WTC11 (cell line): ENCODE results near the gene FANCC. TPM values are rescaled to one million over a fixed set of nuclear protein-coding genes. Genes with fewer than 3 reads are reported as not detected.
A peak's percentile ranks its signal among the peaks of the same experiment; 100 is the strongest.

ENCODE experiments used
- ATAC-seq: fragments of 200-7000 bp; cut with Tn5 transposase; 2 replicates; pipeline ENCODE4 v1.10.0; 2021; ENCODE audit warnings: mild to moderate bottlenecking, moderate library complexity
- CTCF ChIA-PET: fragments of 300-600 bp; sonication (Branson Sonifier 250); formaldehyde crosslinking; loops from one replicate; lab custom pipeline; 2021; ENCODE audit warnings: antibody characterized with exemption; lab: Charles Lee
- POLR2A ChIA-PET: fragments of 350-600 bp; sonication (Branson Sonifier 250); formaldehyde crosslinking; loops from one replicate; lab custom pipeline; 2021; ENCODE audit warnings: antibody characterized with exemption; lab: Charles Lee
- DNase-seq: peaks from one replicate; pipeline ENCODE4 v3.0.0; 2021; ENCODE audit warnings: low spot score
- H3K27ac Mint-ChIP-seq: 2 replicates; pipeline ENCODE4 v1.8.0; 2021; ENCODE audit warnings: mixed read lengths
- H3K27me3 Mint-ChIP-seq: 2 replicates; pipeline ENCODE4 v1.8.0; 2021; ENCODE audit warnings: low read depth, mild to moderate bottlenecking, moderate library complexity, mixed read lengths
- H3K36me3 Mint-ChIP-seq: 2 replicates; pipeline ENCODE4 v1.8.0; 2021; ENCODE audit warnings: mixed read lengths
- H3K4me1 Mint-ChIP-seq: 2 replicates; pipeline ENCODE4 v1.8.0; 2022; ENCODE audit warnings: mixed read lengths
- H3K4me3 Mint-ChIP-seq: 2 replicates; pipeline ENCODE4 v1.8.0; 2021; ENCODE audit warnings: mild to moderate bottlenecking, moderate library complexity, mixed read lengths
- H3K9me3 Mint-ChIP-seq: 2 replicates; pipeline ENCODE4 v1.8.0; 2021; ENCODE audit warnings: mixed read lengths
- ATF2 ChIP-seq: sonication (generic); formaldehyde crosslinking; IDR thresholded peaks from 2 replicates; pipeline ENCODE4 v1.8.1; 2022; ENCODE audit warnings: low read depth, missing genetic modification reagents, borderline replicate concordance
- ATF3 ChIP-seq: sonication (generic); formaldehyde crosslinking; conservative IDR thresholded peaks from 2 replicates; pipeline ENCODE4 v1.8.1; 2022; ENCODE audit warnings: mild to moderate bottlenecking, missing genetic modification reagents
- CREB1 ChIP-seq: sonication (generic); formaldehyde crosslinking; IDR thresholded peaks from 2 replicates; pipeline ENCODE4 v1.8.0; 2023; ENCODE audit warnings: mild to moderate bottlenecking, missing genetic modification reagents
- CTCF ChIP-seq: fragments of 200-600 bp; IDR thresholded peaks from 2 replicates; pipeline ENCODE4 v1.8.0; 2022; ENCODE audit warnings: antibody characterized with exemption
- ETV6 ChIP-seq: sonication (generic); formaldehyde crosslinking; IDR thresholded peaks from 2 replicates; pipeline ENCODE4 v1.8.1; 2022; ENCODE audit warnings: mild to moderate bottlenecking, missing genetic modification reagents
- FOXK1 ChIP-seq: sonication (generic); formaldehyde crosslinking; IDR thresholded peaks from 2 replicates; pipeline ENCODE4 v1.8.0; 2022; ENCODE audit warnings: mild to moderate bottlenecking, moderate library complexity, missing genetic modification reagents
- FOXP1 ChIP-seq: sonication (generic); formaldehyde crosslinking; IDR thresholded peaks from 2 replicates; pipeline ENCODE4 v1.8.0; 2022; ENCODE audit warnings: missing genetic modification reagents, mild to moderate bottlenecking, moderate library complexity, borderline replicate concordance
- IRF1 ChIP-seq: sonication (generic); formaldehyde crosslinking; IDR thresholded peaks from 2 replicates; pipeline ENCODE4 v1.8.0; 2023; ENCODE audit warnings: missing genetic modification reagents
- IRF2 ChIP-seq: sonication (generic); formaldehyde crosslinking; IDR thresholded peaks from 2 replicates; pipeline ENCODE4 v1.8.0; 2022; ENCODE audit warnings: low read depth, missing genetic modification reagents, borderline replicate concordance
- JAZF1 ChIP-seq: fragments of 250-450 bp; sonication (Bioruptor Pico); IDR thresholded peaks from 2 replicates; pipeline ENCODE4 v1.9.0; 2021; ENCODE audit warnings: moderate library complexity, mild to moderate bottlenecking, inconsistent platforms
- MLX ChIP-seq: sonication (generic); formaldehyde crosslinking; IDR thresholded peaks from 2 replicates; pipeline ENCODE4 v1.8.1; 2023; ENCODE audit warnings: mild to moderate bottlenecking, missing genetic modification reagents, moderate library complexity
- NFATC4 ChIP-seq: fragments of 250-450 bp; sonication (Bioruptor Pico); IDR thresholded peaks from 2 replicates; pipeline ENCODE4 v1.9.0; 2021; ENCODE audit warnings: mild to moderate bottlenecking
- NR2C2 ChIP-seq: sonication (generic); formaldehyde crosslinking; IDR thresholded peaks from 2 replicates; pipeline ENCODE4 v1.8.0; 2022; ENCODE audit warnings: mild to moderate bottlenecking, missing genetic modification reagents
- NR3C1 ChIP-seq: sonication (generic); formaldehyde crosslinking; conservative IDR thresholded peaks from 2 replicates; pipeline ENCODE4 v1.8.1; 2023; ENCODE audit warnings: low read depth, mild to moderate bottlenecking, missing genetic modification reagents
- OVOL2 ChIP-seq: fragments of 250-450 bp; sonication (Bioruptor Pico); IDR thresholded peaks from 2 replicates; pipeline ENCODE4 v1.9.0; 2021; ENCODE audit warnings: mild to moderate bottlenecking, borderline replicate concordance
- RELA ChIP-seq: sonication (generic); formaldehyde crosslinking; IDR thresholded peaks from 2 replicates; pipeline ENCODE4 v1.8.1; 2022; ENCODE audit warnings: missing genetic modification reagents, mild to moderate bottlenecking, borderline replicate concordance
- SP1 ChIP-seq: sonication (generic); formaldehyde crosslinking; conservative IDR thresholded peaks from 2 replicates; pipeline ENCODE4 v1.8.1; 2022; ENCODE audit warnings: missing genetic modification reagents
- TEAD4 ChIP-seq: sonication (generic); formaldehyde crosslinking; IDR thresholded peaks from 2 replicates; pipeline ENCODE4 v1.8.0; 2022; ENCODE audit warnings: mild to moderate bottlenecking, missing genetic modification reagents
- TP53 ChIP-seq: sonication (generic); formaldehyde crosslinking; IDR thresholded peaks from 2 replicates; pipeline ENCODE4 v1.8.1; 2023; ENCODE audit warnings: mild to moderate bottlenecking, missing genetic modification reagents
- ZNF121 ChIP-seq: sonication (generic); formaldehyde crosslinking; IDR thresholded peaks from 2 replicates; pipeline ENCODE4 v1.8.0; 2023; ENCODE audit warnings: missing genetic modification reagents
- ZNF219 ChIP-seq: sonication (generic); formaldehyde crosslinking; IDR thresholded peaks from 2 replicates; pipeline ENCODE4 v1.8.0; 2023; ENCODE audit warnings: missing genetic modification reagents, mild to moderate bottlenecking, borderline replicate concordance
- ZNF263 ChIP-seq: sonication (generic); formaldehyde crosslinking; IDR thresholded peaks from 2 replicates; pipeline ENCODE4 v1.8.1; 2022; ENCODE audit warnings: low read depth, mild to moderate bottlenecking, moderate library complexity, missing genetic modification reagents
- total RNA-seq: library from RNA; stranded (reverse); gene quantifications from 3 replicates; pipeline ENCODE4 v1.2.3, GENCODE V29; 2021
- TF ChIP-seq, protein P1 (sequence below): sonication (generic); formaldehyde crosslinking; IDR thresholded peaks from 2 replicates; pipeline ENCODE4 v1.8.0; 2022; ENCODE audit warnings: mild to moderate bottlenecking, missing genetic modification reagents
- TF ChIP-seq, protein P2 (sequence below): sonication (generic); formaldehyde crosslinking; IDR thresholded peaks from 2 replicates; pipeline ENCODE4 v1.8.1; 2022; ENCODE audit warnings: missing genetic modification reagents, borderline replicate concordance

Gene FANCC
- total RNA-seq, 1 experiment from 2014 or later = 10.9 TPM

DNA sequence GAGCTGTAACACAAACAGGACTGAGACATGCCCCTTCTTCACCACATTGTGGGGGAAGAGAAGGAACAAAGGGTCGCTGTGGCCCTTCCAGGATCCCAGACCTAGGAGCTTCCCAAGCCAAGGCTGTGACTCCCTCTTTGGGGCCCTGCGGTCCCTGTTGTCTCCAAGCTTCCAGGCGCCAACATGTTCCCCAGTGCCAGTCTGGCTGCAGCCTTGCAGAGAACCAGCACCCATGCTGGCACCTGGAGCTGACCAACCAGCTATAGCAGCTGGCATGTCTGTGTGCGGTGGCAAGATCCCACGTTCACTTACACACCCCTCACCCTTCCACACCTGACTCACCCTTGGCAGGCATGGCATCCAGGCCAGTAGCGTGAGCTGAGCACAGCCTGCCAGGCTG is 20.7 kb upstream of the FANCC start (continued):
- TF ChIP-seq IRF1 (no peak), NFATC4 (CRISPR knock-in tag) (no peak), ATF2 (CRISPR knock-in tag) (no peak)

GRCh38 chr9:95336281-95336680 is 18.8 kb upstream of the FANCC start:
- no peak overlapping the region for H3K27ac Mint-ChIP-seq
- H3K9me3 Mint-ChIP-seq = peaks cover 25% of the 10 kb centered on the region
- H3K27me3 Mint-ChIP-seq = no peaks in the 10 kb centered on the region; the same call in 1 of the 2 replicates
- CTCF ChIA-PET = interaction anchor here (0.5 to 3.6 kb wide), 36 partner anchors 9 to 1744 kb away, joined by 3 to 33 read pairs (median 4); no protein-coding TSS in a partner anchor
- peak; percentile 59 for DNase-seq
- no peak overlapping the region for H3K4me3 Mint-ChIP-seq
- TF ChIP-seq ZNF121 (CRISPR knock-in tag) (no peak), ETV6 (CRISPR knock-in tag) (no peak), CTCF (peak; percentile 77), RELA (CRISPR knock-in tag) (no peak), FOXP1 (CRISPR knock-in tag) (no peak)
- peaks cover 2% of the 10 kb centered on the region; the same call in 1 of the 2 replicates for H3K36me3 Mint-ChIP-seq
- H3K4me1 Mint-ChIP-seq = no peaks in the 10 kb centered on the region
- peak; percentile 90 for ATAC-seq
- POLR2A ChIA-PET = interaction anchor here (0.7 to 1.0 kb wide), 2 partner anchors 168 to 233 kb away, joined by 3 to 4 read pairs; no protein-coding TSS in a partner anchor

DNA sequence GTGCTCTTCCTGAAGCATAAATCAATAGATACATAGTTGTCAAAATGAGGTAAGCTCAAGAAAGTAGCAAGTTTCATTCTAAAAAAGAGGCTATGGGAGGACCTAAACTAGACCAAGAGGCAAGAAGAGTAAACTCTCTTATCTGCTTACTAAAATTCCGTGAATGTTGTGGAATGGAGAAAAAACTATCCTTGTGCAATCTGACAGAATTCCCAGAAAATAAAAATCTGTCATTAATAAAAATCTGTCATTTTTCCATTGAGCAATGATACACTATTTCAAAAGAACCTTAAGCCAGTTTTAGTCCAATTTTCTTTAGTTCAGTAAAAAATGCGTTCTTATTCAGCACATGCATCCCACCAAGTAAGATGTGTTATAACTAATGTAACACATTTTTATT is 15.9 kb upstream of the FANCC start:
- H3K36me3 Mint-ChIP-seq = peaks cover 18% of the 10 kb centered on the region
- H3K27me3 Mint-ChIP-seq = no peaks in the 10 kb centered on the region; the same call in 1 of the 2 replicates
- H3K27ac Mint-ChIP-seq = no peak overlapping the region
- POLR2A ChIA-PET = no interaction called here
- no peak overlapping the region for H3K4me3 Mint-ChIP-seq
- CTCF ChIA-PET = no interaction called here
- no peaks in the 10 kb centered on the region for H3K4me1 Mint-ChIP-seq
- DNase-seq (no peak), ATAC-seq (no peak)
- peaks cover 44% of the 10 kb centered on the region for H3K9me3 Mint-ChIP-seq
- TF ChIP-seq CREB1 (CRISPR knock-in tag) (no peak), OVOL2 (no peak), SP1 (no peak), ATF3 (CRISPR knock-in tag) (no peak), NR2C2 (CRISPR knock-in tag) (no peak), IRF2 (CRISPR knock-in tag) (no peak), MLX (CRISPR knock-in tag) (no peak), JAZF1 (CRISPR knock-in tag) (no peak), FOXK1 (CRISPR knock-in tag) (no peak), TP53 (no peak), NR3C1 (CRISPR knock-in tag) (no peak), TEAD4 (CRISPR knock-in tag) (no peak), ZNF263 (CRISPR knock-in tag) (no peak), ZNF219 (CRISPR knock-in tag) (no peak)
- TF ChIP-seq, protein P1, sequence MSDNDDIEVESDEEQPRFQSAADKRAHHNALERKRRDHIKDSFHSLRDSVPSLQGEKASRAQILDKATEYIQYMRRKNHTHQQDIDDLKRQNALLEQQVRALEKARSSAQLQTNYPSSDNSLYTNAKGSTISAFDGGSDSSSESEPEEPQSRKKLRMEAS (CRISPR knock-in tag) = no peak
- TF ChIP-seq, protein P2, sequence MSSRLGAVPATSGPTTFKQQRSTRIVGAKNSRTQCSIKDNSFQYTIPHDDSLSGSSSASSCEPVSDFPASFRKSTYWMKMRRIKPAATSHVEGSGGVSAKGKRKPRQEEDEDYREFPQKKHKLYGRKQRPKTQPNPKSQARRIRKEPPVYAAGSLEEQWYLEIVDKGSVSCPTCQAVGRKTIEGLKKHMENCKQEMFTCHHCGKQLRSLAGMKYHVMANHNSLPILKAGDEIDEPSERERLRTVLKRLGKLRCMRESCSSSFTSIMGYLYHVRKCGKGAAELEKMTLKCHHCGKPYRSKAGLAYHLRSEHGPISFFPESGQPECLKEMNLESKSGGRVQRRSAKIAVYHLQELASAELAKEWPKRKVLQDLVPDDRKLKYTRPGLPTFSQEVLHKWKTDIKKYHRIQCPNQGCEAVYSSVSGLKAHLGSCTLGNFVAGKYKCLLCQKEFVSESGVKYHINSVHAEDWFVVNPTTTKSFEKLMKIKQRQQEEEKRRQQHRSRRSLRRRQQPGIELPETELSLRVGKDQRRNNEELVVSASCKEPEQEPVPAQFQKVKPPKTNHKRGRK (CRISPR knock-in tag) = no peak
